ENCODE measurements around the gene TAF4B.

Gene TAF4B

GRCh38 chr18:26383454-26384270, 157.4 kb downstream of the TAF4B start:
- peak in 3 of 51 donors; percentile 3 to 53 (median 6) for DNase-seq

GRCh38 chr18:26386002-26386401, 159.8 kb downstream of the TAF4B start:
- peak in 3 of 51 donors; percentile 4 to 46 (median 7) for DNase-seq

GRCh38 chr18:26386441-26386840, 160.2 kb downstream of the TAF4B start:
- peak in 1 of 51 donors; percentile 46 for DNase-seq

- DNase-seq = no peak
Measured at GRCh38 chr18:26394047-26394654, 167.9 kb downstream of the TAF4B start.

GRCh38 chr18:26397019-26397418, 170.8 kb downstream of the TAF4B start:
- DNase-seq = no peak

- DNase-seq = no peak
Measured at GRCh38 chr18:26403491-26403890, 177.2 kb downstream of the TAF4B start.

- peak in 35 of 51 donors; percentile 5 to 72 (median 20) for DNase-seq
Measured at GRCh38 chr18:26405190-26405801, 179.1 kb downstream of the TAF4B start.

GRCh38 chr18:26406324-26406723, 180.1 kb downstream of the TAF4B start:
- DNase-seq = no peak

- DNase-seq = no peak
Measured at GRCh38 chr18:26406854-26407517, 180.7 kb downstream of the TAF4B start.

GRCh38 chr18:26407736-26408601, 181.7 kb downstream of the TAF4B start:
- no peak for DNase-seq

GRCh38 chr18:26409091-26409490, 182.8 kb downstream of the TAF4B start:
- DNase-seq = no peak

GRCh38 chr18:26414901-26415440, 188.7 kb downstream of the TAF4B start:
- no peak for DNase-seq

GRCh38 chr18:26415631-26416030, 189.4 kb downstream of the TAF4B start:
- no peak for DNase-seq

GRCh38 chr18:26416652-26417150, 190.5 kb downstream of the TAF4B start:
- no peak for DNase-seq

GRCh38 chr18:26417190-26417589, 190.9 kb downstream of the TAF4B start:
- DNase-seq = no peak

GRCh38 chr18:26418225-26418624, 192.0 kb downstream of the TAF4B start:
- no peak for DNase-seq

GRCh38 chr18:26419746-26420145, 193.5 kb downstream of the TAF4B start:
- DNase-seq = peak in 1 of 51 donors; percentile 8

GRCh38 chr18:26421503-26421902, 195.3 kb downstream of the TAF4B start:
- DNase-seq = no peak

- DNase-seq = no peak
Measured at GRCh38 chr18:26421931-26422330, 195.7 kb downstream of the TAF4B start.

- no peak for DNase-seq
Measured at GRCh38 chr18:26422472-26423162, 196.4 kb downstream of the TAF4B start.

Data from hypothalamus (tissue), 51 donors.